ENCODE data around the gene FAHD1.

- TF ChIP-seq CTCF (IDR thresholded peaks at IDR 0.05; ENCODE audit: low read depth, low read length, poor library complexity, severe bottlenecking) (no peak), EZH2phosphoT487 (IDR thresholded peaks at IDR 0.05; ENCODE audit: borderline replicate concordance, low read length) (no peak)
These were observed 34.8 kb upstream of the FAHD1 start for GRCh38 chr16:1791943-1792812.
